HCT116 (cell line): Measurements from ENCODE around the gene ZFHX2. TPM values are rescaled to one million over a fixed set of nuclear protein-coding genes. Genes with fewer than 3 reads are reported as not detected.

Experiments used
- ATAC-seq: fragments of 200-7000 bp; cut with Tn5 transposase; 2 replicates; pipeline ENCODE4 v1.9.1; 2020; ENCODE audit warnings: mild to moderate bottlenecking, moderate library complexity
- BruUV-seq: library from RNA; stranded (reverse); fragments of 400-500 nt; replicated peaks from 2 replicates; lab custom pipeline; 2021; lab: Mats Ljungman, UMichigan
- CTCF ChIA-PET: fragments of 300-600 bp; sonication (Branson Sonifier 250); formaldehyde crosslinking; loops from one replicate; lab custom pipeline; 2021; ENCODE audit warnings: antibody characterized with exemption; lab: Charles Lee
- POLR2A ChIA-PET: fragments of 300-600, 350-600 bp; sonication (Branson Sonifier 250); formaldehyde crosslinking; loops from one replicate; lab custom pipeline; 2021; ENCODE audit warnings: antibody characterized with exemption; lab: Charles Lee
- RAD21 ChIA-PET, 2 experiments: fragments of 300-600 bp; sonication (Branson Sonifier 250); formaldehyde crosslinking; loops; one replicate each; lab custom pipeline; 2023; ENCODE audit warnings: low total read pairs in 2 of 2; ENCODE audit not compliant: uncharacterized antibody in 2 of 2, unreplicated experiment in 2 of 2, low non-redundant PET in 1 of 2; lab: Charles Lee
- DNase-seq: peaks from one replicate; pipeline ENCODE4 v3.0.0-alpha.2; 2010; ENCODE audit warnings: low read depth, low spot score
- H2AFZ ChIP-seq: fragments of 200-600 bp; shearing (Covaris generic), sonication (generic); 2 replicates; pipeline ENCODE4 v1.6.1; 2017; ENCODE audit warnings: low read depth, mixed run types, mixed read lengths, antibody characterized with exemption, low read length; ENCODE audit not compliant: poor library complexity, severe bottlenecking
- H3K27ac ChIP-seq: 2 replicates; pipeline ENCODE4 v1.5.1; 2012; ENCODE audit warnings: low read depth, low read length
- H3K27me3 ChIP-seq: fragments of 200-600 bp; sonication (generic); 2 replicates; pipeline ENCODE4 v1.6.1; 2016; ENCODE audit warnings: mixed run types, low read length, mixed read lengths; ENCODE audit not compliant: insufficient read depth
- H3K36me3 ChIP-seq, 2 experiments: fragments of 200-500 bp in 1 of 2; fragments of 200-600 bp in 1 of 2; sonication (Bioruptor generic) in 1 of 2; sonication (generic) in 1 of 2; 2 replicates each; pipeline versions ENCODE4 v1.5.1 to v1.6.1; 2014 to 2016; ENCODE audit warnings: low read length in 2 of 2, inconsistent platforms in 1 of 2, mixed read lengths in 1 of 2, mixed run types in 1 of 2; ENCODE audit not compliant: insufficient read depth in 2 of 2, control insufficient read depth in 1 of 2
- H3K4me1 ChIP-seq, 2 experiments: fragments of 200-600 bp in 1 of 2; sonication (generic) in 1 of 2; 2 replicates each; pipeline versions ENCODE4 v1.5.1 to v1.6.1; 2012 to 2017; ENCODE audit warnings: low read length in 2 of 2, inconsistent platforms in 1 of 2, mild to moderate bottlenecking in 1 of 2, mixed read lengths in 1 of 2, mixed run types in 1 of 2, moderate library complexity in 1 of 2; ENCODE audit not compliant: insufficient read depth in 2 of 2, control insufficient read depth in 1 of 2
- H3K4me2 ChIP-seq: fragments of 200-600 bp; sonication (generic); 2 replicates; pipeline ENCODE4 v1.6.1; 2017; ENCODE audit warnings: mixed run types, low read length, mixed read lengths
- H3K4me3 ChIP-seq, 2 experiments: fragments of 200-600 bp in 1 of 2; sonication (generic) in 1 of 2; replicated peaks in 1 of 2; 2 replicates each; pipeline ENCODE4 v1.5.1; 2011 to 2016; ENCODE audit warnings: low read length in 2 of 2, control low read depth in 1 of 2, low read depth in 1 of 2, mild to moderate bottlenecking in 1 of 2, mixed read lengths in 1 of 2, mixed run types in 1 of 2
- H3K79me2 ChIP-seq: fragments of 200-600 bp; sonication (generic); 2 replicates; pipeline ENCODE4 v1.6.1; 2017; ENCODE audit warnings: mild to moderate bottlenecking, mixed run types, low read length, moderate library complexity, mixed read lengths; ENCODE audit not compliant: insufficient read depth
- H3K9ac ChIP-seq: fragments of 200-600 bp; sonication (generic); 2 replicates; pipeline ENCODE4 v1.6.1; 2016; ENCODE audit warnings: low read length, mixed read lengths
- H3K9me2 ChIP-seq: fragments of 200-600 bp; sonication (generic), shearing (Covaris generic); 2 replicates; pipeline ENCODE4 v1.6.1; 2017; ENCODE audit warnings: mixed run types, mild to moderate bottlenecking, moderate library complexity; ENCODE audit not compliant: insufficient read depth
- H3K9me3 ChIP-seq, 2 experiments: fragments of 200-500 bp in 1 of 2; fragments of 200-600 bp in 1 of 2; sonication (Bioruptor generic) in 1 of 2; sonication (generic) in 1 of 2; 2 replicates each; pipeline ENCODE4 v1.6.1; 2014 to 2017; ENCODE audit warnings: low read length in 2 of 2, mixed read lengths in 2 of 2, inconsistent platforms in 1 of 2, low read depth in 1 of 2, mild to moderate bottlenecking in 1 of 2, mixed run types in 1 of 2, moderate library complexity in 1 of 2; ENCODE audit not compliant: control insufficient read depth in 1 of 2, insufficient read depth in 1 of 2
- H4K20me1 ChIP-seq: fragments of 200-600 bp; sonication (generic), shearing (Covaris generic); 2 replicates; pipeline ENCODE4 v1.6.1; 2017; ENCODE audit warnings: mixed run types, mild to moderate bottlenecking, moderate library complexity; ENCODE audit not compliant: insufficient read depth
- CBX3 ChIP-seq: IDR thresholded peaks from 2 replicates; pipeline ENCODE4 v1.6.1; 2012; ENCODE audit warnings: low read depth
- CEBPB ChIP-seq: IDR thresholded peaks from 2 replicates; pipeline ENCODE4 v1.6.1; 2012; ENCODE audit warnings: low read depth
- EZH2phosphoT487 ChIP-seq: fragments of 200-600 bp; IDR thresholded peaks from 2 replicates; pipeline ENCODE4 v1.6.1; 2018; ENCODE audit warnings: antibody characterized with exemption, borderline replicate concordance
- POLR2A ChIP-seq: IDR thresholded peaks from 2 replicates; pipeline ENCODE4 v1.7.0; 2011; ENCODE audit warnings: borderline replicate concordance; ENCODE audit not compliant: insufficient read depth, insufficient read length; ENCODE audit errors: extremely low read depth
- POLR2AphosphoS5 ChIP-seq: IDR thresholded peaks from 2 replicates; pipeline ENCODE4 v1.6.1; 2011; ENCODE audit warnings: mild to moderate bottlenecking, low read depth, low read length, moderate library complexity
- RAD21 ChIP-seq: IDR thresholded peaks from 2 replicates; pipeline ENCODE4 v1.6.1; 2012; ENCODE audit warnings: low read depth, mild to moderate bottlenecking
- TCF7L2 ChIP-seq: IDR thresholded peaks from 2 replicates; pipeline ENCODE4 v1.7.0; 2011; ENCODE audit warnings: borderline replicate concordance, inconsistent platforms; ENCODE audit not compliant: insufficient read depth, insufficient read length; ENCODE audit errors: extremely low read depth
- ZFX ChIP-seq: fragments of 450-650 bp; IDR thresholded peaks from 2 replicates; pipeline ENCODE4 v1.6.1; 2017
- intact Hi-C: fragments of 100-400 bp; cut with micrococcal nuclease; formaldehyde crosslinking; loops from 2 replicates; pipeline ENCODE4 v1.10.0; 2022
- total RNA-seq: library from RNA; stranded (reverse); gene quantifications from one replicate; pipeline ENCODE4 v1.2.1, GENCODE V29; 2021; ENCODE audit not compliant: unreplicated experiment
- TF ChIP-seq, protein P1 (sequence below): IDR thresholded peaks from 2 replicates; pipeline ENCODE4 v1.6.1; 2012
- TF ChIP-seq, protein P2 (sequence below): IDR thresholded peaks from 2 replicates; pipeline ENCODE4 v1.6.1; 2012; ENCODE audit warnings: low read depth
- TF ChIP-seq, protein P3 (sequence below): IDR thresholded peaks from 2 replicates; pipeline ENCODE4 v1.6.1; 2011; ENCODE audit warnings: mild to moderate bottlenecking, low read length, moderate library complexity; ENCODE audit not compliant: insufficient replicate concordance; ENCODE audit errors: extremely low read depth

ZFHX2 gene
- total RNA-seq, 1 experiment from 2014 or later = 3.6 TPM

DNA sequence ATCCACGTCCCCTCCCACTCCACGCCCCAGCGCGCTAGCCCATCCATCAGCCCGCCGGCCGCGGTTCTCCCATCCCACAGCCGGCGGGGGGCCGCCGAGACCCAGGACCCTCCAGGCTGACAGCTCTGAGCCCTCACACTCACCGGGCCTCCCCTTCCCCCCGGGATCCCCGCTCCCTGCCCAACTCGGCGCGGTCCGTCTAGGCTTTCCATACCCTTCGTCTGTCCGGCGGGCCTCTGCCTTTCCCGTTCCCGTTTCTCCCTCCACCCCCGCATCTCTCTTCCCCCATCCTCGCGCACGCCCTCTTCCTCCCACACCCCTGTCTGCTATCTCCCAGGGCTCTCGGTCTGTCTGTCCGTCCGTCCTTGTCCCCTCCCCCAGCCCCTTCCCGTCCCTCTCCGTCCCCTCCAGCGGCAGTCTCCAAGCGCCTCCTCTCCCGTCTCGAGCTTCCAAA, 726 bp downstream of the ZFHX2 start:
- intact Hi-C loops = loop anchor here (1.0 kb wide), 1 partner anchor 82 kb away; the partner anchor contains the start of gene NGDN
- H3K9ac ChIP-seq = peak overlapping the region; percentile 50
- TF ChIP-seq POLR2A (no peak), EZH2phosphoT487 (no peak), TCF7L2 (no peak), POLR2AphosphoS5 (no peak), ZFX (no peak), CBX3 (no peak), RAD21 (no peak), CEBPB (no peak)
- TF ChIP-seq, protein P1, sequence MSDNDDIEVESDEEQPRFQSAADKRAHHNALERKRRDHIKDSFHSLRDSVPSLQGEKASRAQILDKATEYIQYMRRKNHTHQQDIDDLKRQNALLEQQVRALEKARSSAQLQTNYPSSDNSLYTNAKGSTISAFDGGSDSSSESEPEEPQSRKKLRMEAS = no peak
- TF ChIP-seq, protein P2, sequence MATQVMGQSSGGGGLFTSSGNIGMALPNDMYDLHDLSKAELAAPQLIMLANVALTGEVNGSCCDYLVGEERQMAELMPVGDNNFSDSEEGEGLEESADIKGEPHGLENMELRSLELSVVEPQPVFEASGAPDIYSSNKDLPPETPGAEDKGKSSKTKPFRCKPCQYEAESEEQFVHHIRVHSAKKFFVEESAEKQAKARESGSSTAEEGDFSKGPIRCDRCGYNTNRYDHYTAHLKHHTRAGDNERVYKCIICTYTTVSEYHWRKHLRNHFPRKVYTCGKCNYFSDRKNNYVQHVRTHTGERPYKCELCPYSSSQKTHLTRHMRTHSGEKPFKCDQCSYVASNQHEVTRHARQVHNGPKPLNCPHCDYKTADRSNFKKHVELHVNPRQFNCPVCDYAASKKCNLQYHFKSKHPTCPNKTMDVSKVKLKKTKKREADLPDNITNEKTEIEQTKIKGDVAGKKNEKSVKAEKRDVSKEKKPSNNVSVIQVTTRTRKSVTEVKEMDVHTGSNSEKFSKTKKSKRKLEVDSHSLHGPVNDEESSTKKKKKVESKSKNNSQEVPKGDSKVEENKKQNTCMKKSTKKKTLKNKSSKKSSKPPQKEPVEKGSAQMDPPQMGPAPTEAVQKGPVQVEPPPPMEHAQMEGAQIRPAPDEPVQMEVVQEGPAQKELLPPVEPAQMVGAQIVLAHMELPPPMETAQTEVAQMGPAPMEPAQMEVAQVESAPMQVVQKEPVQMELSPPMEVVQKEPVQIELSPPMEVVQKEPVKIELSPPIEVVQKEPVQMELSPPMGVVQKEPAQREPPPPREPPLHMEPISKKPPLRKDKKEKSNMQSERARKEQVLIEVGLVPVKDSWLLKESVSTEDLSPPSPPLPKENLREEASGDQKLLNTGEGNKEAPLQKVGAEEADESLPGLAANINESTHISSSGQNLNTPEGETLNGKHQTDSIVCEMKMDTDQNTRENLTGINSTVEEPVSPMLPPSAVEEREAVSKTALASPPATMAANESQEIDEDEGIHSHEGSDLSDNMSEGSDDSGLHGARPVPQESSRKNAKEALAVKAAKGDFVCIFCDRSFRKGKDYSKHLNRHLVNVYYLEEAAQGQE = no peak
- TF ChIP-seq, protein P3, sequence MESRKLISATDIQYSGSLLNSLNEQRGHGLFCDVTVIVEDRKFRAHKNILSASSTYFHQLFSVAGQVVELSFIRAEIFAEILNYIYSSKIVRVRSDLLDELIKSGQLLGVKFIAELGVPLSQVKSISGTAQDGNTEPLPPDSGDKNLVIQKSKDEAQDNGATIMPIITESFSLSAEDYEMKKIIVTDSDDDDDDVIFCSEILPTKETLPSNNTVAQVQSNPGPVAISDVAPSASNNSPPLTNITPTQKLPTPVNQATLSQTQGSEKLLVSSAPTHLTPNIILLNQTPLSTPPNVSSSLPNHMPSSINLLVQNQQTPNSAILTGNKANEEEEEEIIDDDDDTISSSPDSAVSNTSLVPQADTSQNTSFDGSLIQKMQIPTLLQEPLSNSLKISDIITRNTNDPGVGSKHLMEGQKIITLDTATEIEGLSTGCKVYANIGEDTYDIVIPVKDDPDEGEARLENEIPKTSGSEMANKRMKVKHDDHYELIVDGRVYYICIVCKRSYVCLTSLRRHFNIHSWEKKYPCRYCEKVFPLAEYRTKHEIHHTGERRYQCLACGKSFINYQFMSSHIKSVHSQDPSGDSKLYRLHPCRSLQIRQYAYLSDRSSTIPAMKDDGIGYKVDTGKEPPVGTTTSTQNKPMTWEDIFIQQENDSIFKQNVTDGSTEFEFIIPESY = no peak
- H4K20me1 ChIP-seq = no peaks in the 10 kb centered on the region
- no TSS peak for BruUV-seq
- no peaks in the 10 kb centered on the region for H3K27me3 ChIP-seq
- POLR2A ChIA-PET = no interaction called here
- H3K27ac ChIP-seq = peak overlapping the region; percentile 33
- peak; percentile 7 for ATAC-seq
- H3K36me3 ChIP-seq = no peaks in the 10 kb centered on the region
- peaks cover 3 to 24% of the 10 kb centered on the region in 2 experiments; a peak in 3 of 4 replicates for H3K4me1 ChIP-seq
- H3K79me2 ChIP-seq = no peaks in the 10 kb centered on the region
- CTCF ChIA-PET = no interaction called here
- no peak for DNase-seq
- H3K4me3 ChIP-seq = peak overlapping the region; percentile 60 to 68
- no peak overlapping the region for H2AFZ ChIP-seq
- RAD21 ChIA-PET = no interaction called here
- peak overlapping the region; percentile 89 for H3K4me2 ChIP-seq
- H3K9me3 ChIP-seq = no peaks in the 10 kb centered on the region
- H3K9me2 ChIP-seq = no peaks in the 10 kb centered on the region
